ENCODE measurements around the gene ATP2C1.

DNA sequence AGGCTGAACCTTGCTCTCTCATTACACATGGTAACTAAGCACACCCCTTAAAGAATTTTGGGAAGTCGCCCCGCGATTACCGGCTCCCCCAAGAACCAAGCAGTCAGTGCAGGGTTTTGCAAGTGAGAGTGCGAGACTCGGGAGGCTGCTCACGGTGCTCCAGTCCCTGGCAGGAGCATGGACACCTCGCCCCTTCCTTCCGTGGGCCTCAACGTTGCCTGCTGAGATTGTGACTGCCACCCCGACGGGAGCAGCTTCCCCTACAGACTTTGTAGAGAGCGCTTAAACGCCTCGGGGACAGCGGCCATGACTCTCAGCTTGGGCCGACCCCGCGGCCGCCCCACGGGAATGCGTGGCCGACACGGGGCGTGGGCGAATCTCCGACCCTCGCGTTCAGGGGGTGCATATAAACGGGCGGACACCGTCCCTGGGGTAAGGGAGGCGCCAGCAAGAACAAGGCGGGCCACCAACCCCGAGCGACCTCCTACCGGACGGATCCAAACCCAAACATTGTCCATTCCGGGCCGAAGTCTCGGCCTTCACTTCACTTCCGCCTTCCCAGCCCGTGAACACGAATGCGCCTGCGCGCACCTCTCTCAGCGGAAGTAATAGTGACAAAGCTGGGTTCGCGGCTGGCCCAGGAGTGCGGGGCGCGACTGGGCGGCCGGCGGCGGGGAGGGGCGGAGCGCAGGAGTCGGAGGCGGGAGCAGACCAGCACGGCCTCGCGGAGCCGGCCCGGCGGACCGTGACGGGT lies at the start of gene ATP2C1:
- TF ChIP-seq, protein P1, sequence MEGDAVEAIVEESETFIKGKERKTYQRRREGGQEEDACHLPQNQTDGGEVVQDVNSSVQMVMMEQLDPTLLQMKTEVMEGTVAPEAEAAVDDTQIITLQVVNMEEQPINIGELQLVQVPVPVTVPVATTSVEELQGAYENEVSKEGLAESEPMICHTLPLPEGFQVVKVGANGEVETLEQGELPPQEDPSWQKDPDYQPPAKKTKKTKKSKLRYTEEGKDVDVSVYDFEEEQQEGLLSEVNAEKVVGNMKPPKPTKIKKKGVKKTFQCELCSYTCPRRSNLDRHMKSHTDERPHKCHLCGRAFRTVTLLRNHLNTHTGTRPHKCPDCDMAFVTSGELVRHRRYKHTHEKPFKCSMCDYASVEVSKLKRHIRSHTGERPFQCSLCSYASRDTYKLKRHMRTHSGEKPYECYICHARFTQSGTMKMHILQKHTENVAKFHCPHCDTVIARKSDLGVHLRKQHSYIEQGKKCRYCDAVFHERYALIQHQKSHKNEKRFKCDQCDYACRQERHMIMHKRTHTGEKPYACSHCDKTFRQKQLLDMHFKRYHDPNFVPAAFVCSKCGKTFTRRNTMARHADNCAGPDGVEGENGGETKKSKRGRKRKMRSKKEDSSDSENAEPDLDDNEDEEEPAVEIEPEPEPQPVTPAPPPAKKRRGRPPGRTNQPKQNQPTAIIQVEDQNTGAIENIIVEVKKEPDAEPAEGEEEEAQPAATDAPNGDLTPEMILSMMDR (conservative IDR thresholded peaks at IDR 0.05 in 1 of 2, IDR thresholded peaks at IDR 0.05 in 1 of 2; ENCODE audit: low read depth in 1 of 2, low read length in 2 of 2), result no peak
- no peak for TF ChIP-seq EZH2 (IDR thresholded peaks at IDR 0.05; ENCODE audit: low read length, missing control alignments)
